Stimulated activated naive CD4-positive, alpha-beta T cell (primary cell): Measurements from ENCODE around the gene MRPS7.
"Not testable (repeated sequence)": the region's sequence is repeated elsewhere in the genome, so short reads cannot be mapped to it uniquely, and the experiment has no call there.

Experiments used
- DNase-seq, 6 experiments: peaks; one replicate each; lab custom pipeline; 2025; lab: John Stamatoyannopoulos, UW

The MRPS7 gene

GRCh38 chr17:75244133-75244866 lies 17.4 kb upstream of the MRPS7 start:
- DNase-seq: no peak

GRCh38 chr17:75245011-75245410 lies 16.7 kb upstream of the MRPS7 start:
- DNase-seq: no peak

DNA sequence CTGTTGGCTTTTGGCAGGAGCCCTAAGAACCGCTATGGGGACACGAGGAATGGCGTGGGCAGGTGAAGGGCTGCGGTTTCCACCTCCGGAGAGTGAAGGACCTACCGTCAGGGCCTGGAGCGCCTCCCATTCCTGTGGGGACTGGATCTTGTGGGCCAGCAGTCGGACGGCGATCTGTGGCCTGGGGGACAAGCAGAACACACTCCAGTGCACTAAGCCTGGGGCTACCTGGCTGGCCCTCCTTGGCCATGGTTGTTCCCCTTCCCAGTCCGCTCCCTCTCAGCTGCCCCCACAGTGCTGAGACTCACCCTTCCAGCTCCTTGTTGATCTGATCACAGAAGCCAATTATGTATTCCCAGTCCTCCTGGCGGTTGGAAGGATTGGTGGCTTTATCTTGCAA lies 15.3 kb upstream of the MRPS7 start:
- no peak for DNase-seq

- no peak for DNase-seq
Observed at GRCh38 chr17:75249564-75249963, 12.1 kb upstream of the MRPS7 start.

- DNase-seq: peak in 4 of 6 experiments; percentile 18 to 28 (median 22)
Observed at GRCh38 chr17:75250009-75250471, 11.6 kb upstream of the MRPS7 start.

DNA sequence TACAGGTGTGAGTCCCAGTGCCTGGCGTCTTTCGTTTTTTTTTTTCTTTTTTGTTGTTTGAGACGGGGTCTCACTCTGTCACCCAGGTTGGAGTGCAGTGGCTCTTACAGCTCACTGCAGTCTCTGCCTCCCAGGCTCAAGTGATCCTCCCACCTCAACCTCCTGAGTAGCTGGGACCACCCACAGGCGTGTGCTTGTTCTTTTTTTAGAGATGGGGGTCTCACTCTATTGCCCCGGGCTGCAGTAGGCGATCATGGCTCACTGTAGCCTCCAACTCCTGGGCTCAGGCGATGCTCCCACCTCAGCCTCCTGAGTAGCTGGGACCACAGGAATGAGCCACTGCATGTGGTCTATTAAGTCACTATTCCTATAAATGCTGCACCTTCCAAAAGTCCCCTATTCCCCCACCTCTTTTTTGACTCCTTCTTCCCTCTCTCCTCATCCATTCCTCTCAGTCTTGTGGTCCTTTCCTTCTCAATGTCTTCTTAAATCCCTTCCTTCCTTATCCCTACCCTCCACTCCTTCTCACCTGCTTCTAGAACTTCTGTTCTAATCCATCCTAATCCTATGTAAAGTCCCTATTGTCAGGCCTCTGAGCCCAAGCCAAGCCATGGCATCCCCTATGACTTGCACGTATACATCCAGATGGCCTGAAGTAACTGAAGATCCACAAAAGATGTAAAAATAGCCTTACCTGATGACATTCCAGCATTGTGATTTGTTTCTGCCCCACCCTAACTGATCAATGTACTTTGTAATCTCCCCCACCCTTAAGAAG lies 9.5 kb upstream of the MRPS7 start:
- no peak for DNase-seq

GRCh38 chr17:75255954-75256698 lies 5.6 kb upstream of the MRPS7 start:
- DNase-seq: not testable (repeated sequence)

DNA sequence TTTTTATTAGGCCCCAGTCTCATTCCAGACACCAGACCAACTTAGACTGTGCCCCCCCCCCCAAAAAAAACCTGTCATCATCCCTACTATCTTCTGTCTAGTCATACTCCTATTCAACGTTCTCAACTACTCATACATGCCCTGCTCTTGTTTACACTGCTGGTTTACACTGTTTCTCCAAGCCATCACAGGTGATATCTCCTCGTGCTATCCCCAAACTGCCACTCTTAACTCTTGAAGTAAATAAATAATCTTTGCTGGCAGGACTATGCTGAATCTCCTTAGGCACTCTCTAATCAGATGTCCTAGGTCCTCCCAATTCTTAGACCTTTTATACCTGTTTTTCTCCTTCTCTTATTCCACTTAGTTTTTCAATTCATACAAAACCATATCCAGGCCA lies 4.5 kb upstream of the MRPS7 start:
- not testable (repeated sequence) for DNase-seq

DNA sequence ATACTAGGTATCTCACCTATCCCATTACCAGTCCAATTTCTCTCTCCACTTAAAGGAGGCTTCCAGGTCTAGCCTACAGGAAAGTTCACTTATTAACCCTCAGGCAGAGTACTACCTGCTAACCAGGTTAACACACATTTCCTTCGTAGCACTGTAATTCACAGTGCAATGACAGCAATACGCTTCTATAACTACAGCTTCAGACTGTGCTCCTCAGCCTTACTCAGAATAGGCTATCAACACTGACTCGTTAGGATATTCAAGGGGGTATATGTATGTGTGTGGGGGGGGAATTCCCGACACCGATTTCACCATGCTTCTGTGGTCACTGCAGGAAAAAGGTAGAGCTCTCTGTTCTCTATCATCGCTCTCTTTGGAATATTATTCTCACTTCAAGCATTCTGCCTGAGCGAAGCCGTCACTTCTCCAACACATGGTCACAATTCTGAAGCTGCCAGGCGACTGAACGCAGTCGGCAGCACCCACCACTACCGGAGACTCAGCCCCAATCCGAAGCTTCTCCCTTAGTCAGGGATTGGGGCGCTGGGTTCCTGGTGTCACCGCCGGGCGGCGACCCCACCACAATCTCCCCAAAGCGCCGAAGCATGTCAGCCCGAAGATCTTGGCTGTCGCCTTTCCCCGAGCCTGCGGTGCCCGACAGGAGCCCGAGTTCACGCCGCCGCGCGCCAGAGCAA lies 891 bp upstream of the MRPS7 start:
- peak in 2 of 6 experiments; percentile 35 to 46 for DNase-seq

- DNase-seq: no peak
Observed at GRCh38 chr17:75262112-75262606, 480 bp downstream of the MRPS7 start.

GRCh38 chr17:75263055-75263454 lies 1.4 kb downstream of the MRPS7 start:
- DNase-seq: no peak

GRCh38 chr17:75265614-75266315 lies 4.1 kb downstream of the MRPS7 start:
- no peak for DNase-seq

- no peak for DNase-seq
Observed at GRCh38 chr17:75266316-75267152, 4.9 kb downstream of the MRPS7 start.

GRCh38 chr17:75267153-75267410 lies 5.4 kb downstream of the MRPS7 start:
- DNase-seq: no peak

DNA sequence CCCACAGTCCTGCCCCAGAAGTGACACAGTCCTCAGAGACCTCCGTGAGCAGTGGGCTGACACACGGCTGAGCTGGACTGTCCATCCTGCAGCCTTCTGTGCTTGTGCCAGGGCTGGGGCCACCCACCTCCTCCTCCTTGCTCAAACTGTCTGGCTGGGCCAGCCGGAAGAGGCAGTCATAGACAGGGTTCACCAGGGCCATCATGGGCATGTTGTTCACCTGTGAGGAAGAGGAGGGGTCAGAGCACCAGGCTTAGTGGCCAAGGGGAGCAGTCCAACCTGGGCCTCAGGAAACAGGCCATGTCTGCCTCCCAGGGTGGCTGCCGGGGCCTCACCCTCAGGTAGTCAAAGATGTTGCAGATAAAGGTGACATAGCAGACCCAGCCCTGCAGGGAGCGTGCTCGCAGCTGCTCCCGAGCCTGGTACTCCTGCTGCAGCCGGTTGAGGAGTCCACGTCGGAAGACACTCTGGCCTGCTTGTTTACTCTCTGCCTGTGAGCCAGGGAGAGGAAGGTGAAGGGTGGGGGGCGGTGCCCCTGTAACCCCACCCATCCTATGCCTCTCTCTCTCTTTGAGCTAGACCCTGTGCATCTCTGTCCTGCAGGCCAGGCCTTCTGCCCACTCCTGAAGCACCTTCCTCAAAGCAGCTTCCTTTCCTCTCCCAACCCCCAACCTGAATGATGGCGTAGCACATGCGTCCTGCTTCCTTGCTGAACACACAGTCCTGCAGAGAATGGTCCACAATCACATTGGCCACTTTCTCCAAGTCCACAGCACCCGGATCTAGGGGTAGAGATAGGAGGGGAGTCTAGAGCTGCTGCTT lies 5.9 kb downstream of the MRPS7 start:
- no peak for DNase-seq

DNA sequence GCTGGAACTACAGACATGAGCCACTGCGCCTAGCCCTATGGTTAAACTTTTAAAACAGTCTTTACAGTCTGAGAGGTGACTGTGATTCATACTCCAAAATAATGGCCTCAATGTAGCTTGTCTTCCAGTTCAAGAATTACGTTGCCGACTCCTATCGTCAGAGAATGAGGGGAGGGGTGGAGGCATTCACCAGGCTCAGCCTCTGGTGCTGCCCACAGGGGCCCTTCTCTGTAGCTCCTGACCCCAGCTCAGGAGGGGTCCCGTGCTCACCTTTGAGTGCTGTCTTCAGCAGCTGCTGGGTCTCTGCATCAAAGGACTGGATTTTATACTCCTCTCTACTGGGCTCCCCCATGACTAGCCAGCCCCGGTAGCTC lies 8.2 kb downstream of the MRPS7 start:
- DNase-seq: no peak

- DNase-seq: peak in 3 of 6 experiments; percentile 43 to 67 (median 58)
Observed at GRCh38 chr17:75270218-75270965, 8.7 kb downstream of the MRPS7 start.

- peak in 2 of 6 experiments; percentile 67 to 81 for DNase-seq
Observed at GRCh38 chr17:75270966-75271232, 9.2 kb downstream of the MRPS7 start, which contains the start of gene MIF4GD. TSS of gene MIF4GD (minus strand) at chr17:75271231. CDS start at chr17:75270195, 1,036 bp downstream.
